Measurements from ENCODE around the gene TLN1.

The TLN1 gene

DNA sequence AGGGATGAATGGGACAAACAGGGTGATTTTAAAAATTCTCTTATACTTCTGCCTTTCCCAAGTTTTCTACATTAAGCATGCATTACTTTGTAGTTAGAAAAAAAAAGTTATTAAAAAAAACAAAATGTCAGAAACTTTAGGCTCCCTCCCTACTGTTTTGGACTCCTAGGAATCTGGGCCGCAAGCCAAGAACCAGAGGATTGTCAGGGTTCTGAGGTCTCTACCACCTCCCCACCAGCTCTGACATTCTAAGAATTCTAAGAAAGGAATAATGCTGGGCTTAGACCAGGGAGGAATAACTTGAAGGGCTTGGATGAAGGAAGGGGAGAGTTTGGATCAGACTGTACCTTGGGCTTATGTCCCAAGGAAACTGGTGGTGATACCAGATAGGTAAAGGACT, 66.0 kb downstream of the TLN1 start:
- H3K27ac ChIP-seq: peak overlapping the region; percentile 81; the same call in 1 of the 2 replicates
- TF ChIP-seq, protein P1, sequence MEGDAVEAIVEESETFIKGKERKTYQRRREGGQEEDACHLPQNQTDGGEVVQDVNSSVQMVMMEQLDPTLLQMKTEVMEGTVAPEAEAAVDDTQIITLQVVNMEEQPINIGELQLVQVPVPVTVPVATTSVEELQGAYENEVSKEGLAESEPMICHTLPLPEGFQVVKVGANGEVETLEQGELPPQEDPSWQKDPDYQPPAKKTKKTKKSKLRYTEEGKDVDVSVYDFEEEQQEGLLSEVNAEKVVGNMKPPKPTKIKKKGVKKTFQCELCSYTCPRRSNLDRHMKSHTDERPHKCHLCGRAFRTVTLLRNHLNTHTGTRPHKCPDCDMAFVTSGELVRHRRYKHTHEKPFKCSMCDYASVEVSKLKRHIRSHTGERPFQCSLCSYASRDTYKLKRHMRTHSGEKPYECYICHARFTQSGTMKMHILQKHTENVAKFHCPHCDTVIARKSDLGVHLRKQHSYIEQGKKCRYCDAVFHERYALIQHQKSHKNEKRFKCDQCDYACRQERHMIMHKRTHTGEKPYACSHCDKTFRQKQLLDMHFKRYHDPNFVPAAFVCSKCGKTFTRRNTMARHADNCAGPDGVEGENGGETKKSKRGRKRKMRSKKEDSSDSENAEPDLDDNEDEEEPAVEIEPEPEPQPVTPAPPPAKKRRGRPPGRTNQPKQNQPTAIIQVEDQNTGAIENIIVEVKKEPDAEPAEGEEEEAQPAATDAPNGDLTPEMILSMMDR (conservative IDR thresholded peaks at IDR 0.05): no peak

DNA sequence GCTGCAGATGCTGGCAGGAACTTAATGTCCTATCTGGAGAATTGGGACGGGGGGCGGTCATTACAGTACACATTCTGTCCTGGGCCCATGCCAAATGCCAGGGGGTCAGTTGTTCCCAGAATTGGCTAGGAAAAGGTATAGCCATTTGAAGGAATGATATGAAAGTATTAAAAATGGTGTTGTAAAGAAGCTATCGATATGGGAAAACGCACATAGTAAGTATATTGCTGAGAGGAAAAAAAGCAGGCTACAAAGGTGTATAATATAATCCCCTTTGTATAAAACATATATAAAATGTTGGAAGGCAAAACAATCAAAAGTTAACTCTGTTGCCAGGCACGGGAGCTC, 66.5 kb downstream of the TLN1 start:
- TF ChIP-seq, protein P1 (conservative IDR thresholded peaks at IDR 0.05): peak; percentile 8; the same call in 1 of the 2 replicates
- H3K27ac ChIP-seq: peak overlapping the region; percentile 81

DNA sequence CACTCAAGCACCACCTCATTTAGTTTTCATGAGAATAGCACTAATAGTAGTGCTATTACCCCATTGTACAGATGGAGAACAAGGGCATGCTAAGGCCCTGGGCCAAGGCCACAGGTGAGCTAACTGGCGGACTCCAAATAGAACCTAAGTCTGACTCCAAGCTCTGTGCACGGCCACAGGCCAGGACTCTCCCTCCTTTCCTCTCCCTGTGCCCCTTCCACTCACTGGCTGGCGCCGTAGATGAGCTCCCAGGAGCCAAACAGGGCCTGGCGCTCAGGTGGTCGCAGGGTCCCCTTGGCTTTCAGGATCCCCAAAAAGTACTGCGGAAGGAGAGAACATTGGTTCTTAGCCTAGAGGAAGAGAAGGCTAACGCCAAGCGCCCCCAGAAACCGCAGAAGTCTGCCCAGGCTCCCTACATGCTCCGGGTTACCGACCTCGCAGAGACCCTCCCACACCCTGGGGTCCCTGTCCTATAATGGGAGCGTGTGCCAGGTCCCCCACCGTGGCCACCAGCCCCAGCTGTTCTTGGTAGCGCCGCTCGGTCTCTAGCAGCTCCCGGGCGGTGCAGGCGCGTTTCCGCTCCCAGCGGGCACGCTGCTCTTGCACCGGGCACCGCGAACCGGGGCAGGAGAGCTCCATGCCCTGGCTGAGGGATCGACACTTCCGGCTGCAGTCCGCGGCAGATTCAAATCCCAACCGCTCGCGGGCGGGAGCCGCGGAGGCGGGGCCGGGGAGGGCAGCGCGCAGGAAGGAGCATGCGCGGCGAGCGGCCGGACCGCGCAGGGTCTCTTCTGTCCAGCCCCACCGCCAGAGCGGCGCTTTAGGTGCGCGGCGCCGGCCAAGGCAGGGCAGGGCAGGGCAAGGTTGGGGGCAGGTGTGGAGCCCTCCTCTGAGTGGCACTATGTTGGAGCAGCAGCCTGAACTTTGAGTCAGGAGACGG, 67.2 kb downstream of the TLN1 start, which contains the start of gene ARHGEF39:
ARHGEF39 (minus strand) TSS at position 665 of the 940 bp plus-strand sequence; CDS start at position 639, 26 bp downstream.
- TF ChIP-seq, protein P1 (conservative IDR thresholded peaks at IDR 0.05): peak; percentile 66
- peak within 1 kb of the TSS; percentile 81 for H3K27ac ChIP-seq

DNA sequence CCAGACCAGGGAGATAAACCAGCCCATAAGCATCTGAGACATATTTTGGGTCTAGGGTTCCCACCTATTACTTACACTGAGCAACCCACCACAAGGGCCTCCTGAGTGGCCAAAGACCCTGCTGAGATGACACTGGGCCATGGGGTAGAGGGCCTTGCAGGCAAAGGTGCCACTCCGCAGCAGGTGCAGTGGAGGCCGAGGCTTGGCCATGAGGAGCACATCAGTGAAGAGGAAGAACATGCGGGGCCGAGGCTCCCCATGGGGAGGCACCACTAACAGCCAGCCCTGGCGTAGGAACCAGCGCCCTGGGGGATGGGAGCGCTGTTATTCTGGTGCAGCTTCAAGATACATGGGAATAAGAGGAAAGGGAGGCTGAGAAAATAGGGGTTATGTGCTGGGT, 69.6 kb downstream of the TLN1 start:
- H3K27ac ChIP-seq: no peak overlapping the region

DNA sequence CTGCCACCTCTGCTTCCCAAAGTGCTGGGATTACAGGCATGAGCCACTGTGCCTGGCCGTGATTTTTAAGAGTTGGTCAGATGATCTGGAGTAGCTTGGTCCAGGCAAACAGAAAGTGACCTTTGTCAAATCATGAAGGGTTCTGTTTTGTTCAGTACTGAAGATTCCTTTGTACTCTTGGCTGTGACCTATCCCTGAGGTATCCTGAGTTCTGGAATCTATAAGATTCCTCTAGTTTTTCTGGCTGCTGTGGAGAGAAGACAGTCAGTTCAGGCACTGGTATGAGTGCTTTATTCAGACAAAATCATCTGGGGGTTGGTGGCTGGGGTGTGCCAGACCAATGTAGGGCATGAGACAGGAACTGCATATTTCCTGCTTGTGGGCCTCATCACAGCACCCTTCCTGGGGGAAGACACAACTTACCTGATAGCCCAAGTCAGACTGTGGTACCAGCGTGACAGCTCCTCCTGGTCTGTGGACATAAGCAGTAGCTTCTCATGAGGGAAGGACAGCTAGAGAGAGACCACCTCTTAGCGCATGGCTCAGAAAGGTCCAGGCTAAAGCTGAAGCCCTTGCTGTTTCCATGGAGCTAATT, 70.1 kb downstream of the TLN1 start:
- TF ChIP-seq, protein P1 (conservative IDR thresholded peaks at IDR 0.05): no peak
- no peak overlapping the region for H3K27ac ChIP-seq

More for the DNA sequence above, 69.6 kb downstream of the TLN1 start:
- TF ChIP-seq, protein P1 (conservative IDR thresholded peaks at IDR 0.05): no peak

DNA sequence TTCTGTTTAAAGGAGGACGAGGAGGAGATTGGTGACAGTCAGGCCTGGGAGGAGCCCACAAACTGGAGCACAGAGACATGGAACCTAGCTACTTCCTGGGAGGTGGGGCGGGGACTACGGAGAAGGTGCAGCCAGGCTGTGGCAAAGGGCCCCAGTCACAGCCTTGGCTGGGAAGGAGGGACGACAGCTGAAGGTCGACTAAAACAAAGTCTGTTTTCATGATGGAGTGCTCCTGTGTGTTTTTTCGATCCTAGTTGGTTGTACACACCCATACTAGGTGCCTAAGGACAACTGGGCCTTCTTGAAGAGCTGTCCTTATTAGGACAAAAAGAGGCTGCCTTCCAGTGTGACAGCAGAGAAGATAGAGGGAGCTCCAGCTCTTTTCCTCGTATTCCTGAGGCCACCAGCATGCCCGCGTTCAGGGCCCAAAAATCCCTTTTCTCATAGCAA, 71.0 kb downstream of the TLN1 start:
- TF ChIP-seq, protein P1 (conservative IDR thresholded peaks at IDR 0.05): peak; percentile 46
- H3K27ac ChIP-seq: no peak overlapping the region

DNA sequence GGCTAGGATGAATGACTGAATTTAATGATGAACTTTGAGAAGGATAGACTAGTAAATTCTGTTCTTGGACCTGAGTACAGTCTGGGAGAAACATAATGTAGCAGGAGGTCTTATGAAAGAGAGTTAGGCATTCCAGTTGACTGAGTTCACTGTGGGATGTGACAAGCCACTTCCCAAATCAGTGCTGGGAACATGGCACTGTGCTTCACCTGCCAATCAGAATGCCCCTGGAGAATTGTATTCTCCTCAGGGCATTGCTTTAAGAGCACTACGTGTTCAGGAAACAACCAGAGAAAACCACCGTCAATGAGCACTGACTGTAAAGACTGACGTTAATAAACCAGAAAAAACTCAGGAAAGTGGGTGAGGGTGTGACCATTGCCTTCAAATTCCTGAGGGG, 72.7 kb downstream of the TLN1 start:
- TF ChIP-seq, protein P1 (conservative IDR thresholded peaks at IDR 0.05): no peak
- peak overlapping the region; percentile 97 for H3K27ac ChIP-seq
